IPS-NIHi7 (cell line): ENCODE results near the gene MOK.

Experiments used
- DNase-seq: peaks from one replicate; pipeline ENCODE4 v3.0.0; 2012; ENCODE audit warnings: mixed read lengths; ENCODE audit errors: extremely low spot score

The MOK gene

DNA sequence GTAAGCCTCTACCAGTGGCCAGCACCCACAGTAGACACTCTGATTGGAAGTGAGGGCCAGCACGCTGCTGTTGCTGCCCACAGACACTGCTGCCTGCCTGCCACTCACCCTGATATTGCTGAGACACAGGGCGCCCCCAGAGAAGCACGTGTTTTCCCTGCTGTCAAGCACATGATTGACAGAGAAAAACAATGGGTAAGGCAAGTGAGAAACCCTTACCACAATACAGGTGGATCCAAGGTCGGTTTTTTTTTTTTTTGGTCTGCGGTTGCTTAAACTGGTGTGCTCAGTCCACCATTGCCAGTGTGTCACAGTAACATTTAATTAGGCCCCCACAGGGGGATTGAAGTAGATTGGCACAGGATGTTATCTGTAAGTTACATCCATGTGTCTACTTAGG, 99.4 kb downstream of the MOK start:
- no peak for DNase-seq

DNA sequence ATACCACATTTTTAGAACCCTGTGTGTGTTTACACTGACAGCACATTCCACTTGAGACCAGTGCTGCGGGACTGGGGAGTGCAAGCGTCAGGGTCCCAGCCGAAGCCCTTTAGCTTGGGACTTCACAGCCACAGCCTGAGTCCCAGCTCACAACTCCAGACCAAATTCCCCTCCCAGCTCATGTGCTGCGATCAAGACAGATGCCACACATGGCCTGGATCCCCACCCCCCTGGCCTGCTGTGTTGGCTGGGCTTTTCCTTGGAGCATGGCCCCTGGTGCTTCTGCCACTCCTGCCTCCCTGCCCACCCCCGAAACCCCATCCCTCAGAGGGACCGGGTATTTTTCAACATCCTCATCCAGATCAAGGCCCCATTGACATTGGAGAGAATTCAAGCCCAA, 101.6 kb downstream of the MOK start:
- no peak for DNase-seq

DNA sequence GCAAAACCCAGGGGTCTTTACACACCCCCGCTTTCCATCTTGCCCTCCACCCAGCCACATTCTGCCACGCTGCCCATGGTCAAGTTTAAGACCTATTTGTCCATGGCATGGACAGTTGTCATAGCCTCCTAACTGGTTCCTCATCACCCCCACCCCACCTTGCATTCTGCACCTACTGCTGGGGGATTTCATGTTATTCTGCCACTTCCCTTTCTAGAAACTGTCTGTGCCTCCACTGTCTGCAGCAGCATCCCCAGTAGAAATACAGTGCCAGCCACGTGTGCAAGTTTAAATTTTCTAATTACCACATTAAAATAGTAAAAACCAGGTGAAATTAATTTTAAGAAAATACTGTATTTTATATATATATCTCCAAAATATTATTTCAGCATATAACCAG, 102.0 kb downstream of the MOK start:
- DNase-seq: no peak

DNA sequence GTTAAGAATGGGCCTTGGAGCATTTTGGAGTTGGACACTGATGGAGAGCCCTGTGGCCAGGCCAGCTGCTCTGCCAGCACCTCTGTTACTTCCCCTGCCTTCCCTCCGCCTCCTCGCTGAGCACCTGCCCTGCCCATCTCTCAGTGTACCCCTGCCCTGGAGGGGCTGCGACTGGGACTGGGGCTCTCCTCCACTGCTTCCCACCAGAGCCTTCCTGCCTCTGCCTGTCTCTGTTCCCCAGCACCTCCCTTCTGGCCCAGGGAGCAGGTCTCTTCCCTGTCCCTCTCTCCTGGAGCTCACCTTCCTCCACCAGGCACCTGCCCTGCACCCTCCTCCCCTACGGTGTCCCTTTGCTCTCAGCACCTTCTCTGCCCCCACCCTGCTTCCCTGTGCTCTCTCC, 103.2 kb downstream of the MOK start:
- DNase-seq: no peak

DNA sequence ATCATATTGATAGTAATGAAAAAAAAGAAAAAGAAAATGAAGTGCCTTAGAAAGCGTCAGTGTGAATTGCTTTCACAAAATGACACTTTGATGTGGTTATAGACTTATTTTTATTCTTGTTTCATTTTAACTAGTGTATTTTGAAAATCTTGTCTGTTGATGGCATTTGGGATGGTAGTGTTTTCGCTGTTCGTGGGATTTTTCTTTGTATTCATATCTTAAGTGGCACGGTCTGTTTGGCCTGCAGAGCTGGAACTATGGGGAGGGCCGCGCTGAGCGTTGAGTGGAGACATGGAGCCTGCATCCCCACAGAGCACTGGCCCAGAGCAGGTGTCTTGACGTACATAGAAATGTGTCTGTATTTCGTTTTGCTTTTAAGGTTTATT, 103.6 kb downstream of the MOK start:
- no peak for DNase-seq

DNA sequence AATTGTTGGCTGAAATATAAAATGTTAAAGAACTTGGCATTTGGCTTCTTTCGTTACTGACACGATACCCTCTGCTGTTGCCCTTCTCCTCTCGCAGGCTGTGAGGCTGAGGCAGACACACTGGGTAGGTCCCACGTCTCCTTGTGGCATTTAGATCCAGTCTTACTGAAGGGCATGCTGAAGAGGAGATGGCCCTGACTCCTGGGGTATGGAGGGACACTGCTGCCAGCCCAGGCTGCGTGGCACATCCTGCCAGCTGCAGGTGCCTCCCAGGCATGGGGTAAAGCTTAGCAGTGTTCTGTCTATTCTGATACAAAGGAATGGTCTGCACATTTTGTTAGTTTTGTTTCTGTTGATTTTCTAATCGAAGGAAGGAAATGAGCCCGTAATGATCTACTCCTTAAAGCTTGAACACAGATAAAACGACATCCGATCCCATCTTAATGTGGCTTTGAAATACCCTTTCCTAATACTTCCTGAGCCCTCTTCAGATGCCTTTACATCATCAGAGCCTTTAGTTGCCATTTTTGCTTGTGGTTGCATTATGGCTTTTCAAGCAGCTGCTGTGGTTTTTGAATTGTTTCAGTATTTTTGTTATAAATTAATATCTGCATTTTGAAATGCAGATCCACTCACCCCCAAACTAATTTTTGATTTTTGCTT, 104.1 kb downstream of the MOK start:
- no peak for DNase-seq

DNA sequence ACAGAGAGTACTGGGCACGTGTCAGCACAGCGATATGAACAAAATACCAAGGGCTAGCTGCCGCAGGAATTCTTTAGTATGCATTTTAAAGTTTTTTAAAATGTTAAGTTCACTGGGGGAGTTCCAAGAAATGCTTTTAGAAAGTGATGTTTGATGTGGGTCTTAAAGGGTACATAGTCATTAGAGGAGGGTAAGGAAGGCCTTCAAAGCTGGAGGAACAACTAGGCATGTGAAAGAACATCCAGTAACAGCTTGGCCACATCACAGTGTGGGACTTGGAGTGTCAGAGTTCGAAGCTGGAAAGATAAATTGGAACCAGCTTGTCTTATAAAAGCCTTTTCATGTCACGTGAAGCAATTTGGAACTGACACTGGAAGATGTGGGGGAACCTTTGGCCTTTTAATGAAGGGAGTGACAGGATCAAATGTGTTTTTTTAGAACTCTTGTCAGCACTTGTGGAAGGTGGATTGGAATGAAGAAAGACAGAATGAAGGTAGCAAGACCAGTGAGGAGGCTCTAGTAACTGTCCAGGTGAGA, 107.6 kb downstream of the MOK start:
- DNase-seq: no peak

DNA sequence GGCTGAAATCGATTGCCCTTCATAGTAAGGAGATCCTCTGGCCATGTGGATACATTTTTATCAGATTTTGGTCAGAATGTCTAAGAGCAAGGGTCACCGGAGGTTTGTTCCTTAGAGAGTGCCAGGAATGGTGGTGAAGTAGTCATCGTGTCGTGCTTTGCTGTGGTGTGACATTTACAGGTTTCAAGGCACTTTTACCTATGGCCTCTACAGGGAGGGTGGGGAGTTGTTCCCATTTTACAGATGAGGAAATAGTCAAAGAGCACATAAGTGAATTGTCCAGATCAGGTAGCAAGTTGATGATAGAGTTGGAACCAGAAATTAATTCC, 108.1 kb downstream of the MOK start:
- DNase-seq: no peak

DNA sequence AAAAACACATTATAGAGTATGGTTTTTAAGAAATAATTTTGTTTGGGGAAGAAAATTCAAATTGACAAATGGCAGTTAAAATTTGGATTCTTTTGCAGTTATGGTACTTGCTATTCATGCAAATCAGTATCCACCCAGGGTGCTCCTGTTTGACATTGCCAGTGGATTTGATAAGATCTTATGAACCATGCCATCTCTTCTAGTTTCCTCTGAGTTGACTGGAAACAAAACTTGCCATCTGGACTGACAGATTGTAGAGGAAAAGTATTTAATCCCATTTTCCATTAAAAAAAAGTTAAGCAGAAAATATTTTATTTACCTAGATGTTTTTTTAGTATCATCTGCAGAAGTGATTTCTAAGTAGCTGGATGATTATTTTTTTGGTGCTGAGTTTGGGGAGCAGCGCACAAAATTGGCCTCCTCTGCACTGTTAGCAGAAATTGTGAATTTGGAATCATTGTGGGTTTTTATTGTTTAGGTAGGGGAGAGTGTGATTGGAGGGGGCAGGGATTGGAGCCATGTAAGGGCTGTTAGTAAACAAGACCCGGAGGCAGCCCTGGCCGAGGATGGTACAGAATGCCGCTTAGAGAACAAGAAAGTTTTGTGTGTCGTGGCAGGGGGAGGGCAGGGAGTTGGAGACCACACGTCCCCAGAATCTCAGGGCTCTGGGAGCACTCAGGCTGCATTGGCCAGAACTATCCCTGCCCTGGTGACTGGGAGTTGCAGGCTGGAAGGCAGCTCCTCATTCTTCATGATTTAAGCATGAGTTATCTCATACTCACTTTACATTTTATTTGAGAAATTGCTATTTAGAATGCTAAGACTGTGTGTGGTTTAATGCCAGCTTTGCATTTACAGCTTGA, 108.7 kb downstream of the MOK start:
- DNase-seq: no peak

DNA sequence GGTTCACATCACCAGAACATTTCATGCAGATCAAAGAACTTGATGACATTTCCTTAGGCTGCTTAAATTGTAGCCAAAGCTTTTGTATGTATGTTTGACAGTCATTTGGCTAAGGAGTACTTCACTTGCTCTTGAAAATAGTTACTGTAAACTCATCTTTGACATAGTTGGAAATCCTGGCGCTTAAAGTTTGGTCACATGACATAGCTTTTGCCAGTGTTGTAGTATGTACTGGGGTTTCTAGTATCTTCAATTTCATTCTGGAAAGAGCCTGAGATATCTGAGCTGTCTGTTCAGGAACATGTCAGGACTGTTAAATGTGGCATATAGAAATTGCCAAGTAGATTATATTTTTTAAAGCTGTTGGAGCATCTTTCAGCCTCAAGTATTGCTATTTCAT, 109.5 kb downstream of the MOK start:
- DNase-seq: no peak

DNA sequence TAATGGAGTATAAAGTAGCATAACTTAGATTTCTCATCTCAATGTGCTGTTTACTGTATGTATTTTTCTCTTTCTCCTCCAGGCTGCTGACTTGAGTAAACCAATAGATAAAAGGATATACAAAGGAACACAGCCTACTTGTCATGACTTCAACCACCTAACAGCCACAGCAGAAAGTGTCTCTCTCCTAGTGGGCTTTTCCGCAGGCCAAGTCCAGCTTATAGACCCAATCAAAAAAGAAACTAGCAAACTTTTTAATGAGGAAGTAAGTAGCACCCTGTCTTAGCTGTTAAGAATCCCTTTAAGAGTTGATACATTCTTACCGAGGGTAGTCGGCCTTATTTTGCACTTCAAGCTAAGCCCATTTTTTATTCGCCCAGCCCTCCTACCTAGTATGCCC, 110.1 kb downstream of the MOK start:
- no peak for DNase-seq

DNA sequence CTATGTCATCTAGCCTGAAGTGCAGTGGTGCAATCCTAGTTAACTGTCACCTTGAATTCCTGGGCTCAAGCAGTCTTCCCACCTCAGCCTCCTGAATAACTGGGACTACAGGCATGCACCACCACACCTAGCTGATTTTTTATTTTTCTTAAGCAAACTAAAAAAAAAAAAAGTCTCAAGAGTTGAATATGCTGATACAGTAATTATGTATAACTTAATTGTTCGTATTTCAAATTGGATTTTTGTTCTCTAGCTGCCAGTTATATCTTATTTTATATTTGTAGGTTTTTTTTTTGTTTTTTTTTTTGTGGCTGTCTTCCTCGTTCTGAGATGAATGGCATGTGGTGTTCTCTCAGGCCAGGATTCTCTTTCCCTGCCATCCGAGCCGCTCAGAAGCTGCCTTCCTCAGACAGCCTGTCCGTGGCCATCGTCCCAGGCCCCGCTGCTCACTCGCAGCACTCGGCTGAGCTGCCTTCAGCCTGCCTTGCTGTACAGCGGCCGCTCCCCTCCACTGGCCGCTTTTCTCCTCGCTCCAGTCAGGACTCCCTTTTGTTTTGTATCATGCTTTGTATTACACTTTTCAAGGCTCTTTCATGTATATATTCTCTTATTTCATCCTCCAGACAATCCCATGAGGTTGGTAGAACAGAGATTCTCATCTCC, 112.0 kb downstream of the MOK start:
- no peak for DNase-seq

DNA sequence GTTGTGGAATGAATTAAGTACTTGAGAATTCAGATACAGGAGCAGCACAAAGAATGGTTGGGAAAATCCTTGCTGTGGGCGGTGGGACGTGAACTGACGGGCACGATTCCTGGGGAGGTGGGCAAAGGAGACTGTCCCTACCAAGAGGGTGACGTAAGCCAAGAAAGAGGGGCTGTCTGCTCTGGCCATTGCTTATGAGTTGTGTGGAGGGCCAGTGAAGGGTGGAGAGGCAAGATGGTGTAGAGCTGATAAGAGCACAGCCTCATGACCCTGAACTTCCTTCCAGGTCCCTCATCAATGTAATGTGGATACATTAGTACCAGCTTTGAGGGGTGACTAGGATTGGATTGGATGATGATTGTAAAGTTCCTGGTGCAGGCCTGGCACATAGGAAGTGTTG, 115.1 kb downstream of the MOK start:
- no peak for DNase-seq

DNA sequence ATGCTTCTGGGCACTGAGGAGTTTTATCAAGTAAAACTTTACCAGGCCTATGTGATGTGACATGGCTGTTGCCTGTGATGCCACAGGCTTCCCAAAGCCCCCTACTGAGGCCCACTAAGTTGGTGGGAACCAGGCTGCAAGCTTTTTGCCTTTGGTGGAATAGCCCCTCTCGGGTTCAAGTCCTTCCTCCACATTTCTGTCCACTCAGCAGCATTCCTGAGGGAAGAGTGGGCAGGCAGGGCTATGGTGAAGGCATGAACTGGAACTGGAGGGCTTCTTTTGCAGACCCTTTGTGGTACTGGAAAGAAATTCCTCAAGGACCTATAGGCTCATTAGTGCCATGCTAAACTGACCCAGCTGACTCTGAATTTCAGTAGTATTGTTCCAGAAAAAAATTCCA, 116.8 kb downstream of the MOK start:
- DNase-seq: no peak

DNA sequence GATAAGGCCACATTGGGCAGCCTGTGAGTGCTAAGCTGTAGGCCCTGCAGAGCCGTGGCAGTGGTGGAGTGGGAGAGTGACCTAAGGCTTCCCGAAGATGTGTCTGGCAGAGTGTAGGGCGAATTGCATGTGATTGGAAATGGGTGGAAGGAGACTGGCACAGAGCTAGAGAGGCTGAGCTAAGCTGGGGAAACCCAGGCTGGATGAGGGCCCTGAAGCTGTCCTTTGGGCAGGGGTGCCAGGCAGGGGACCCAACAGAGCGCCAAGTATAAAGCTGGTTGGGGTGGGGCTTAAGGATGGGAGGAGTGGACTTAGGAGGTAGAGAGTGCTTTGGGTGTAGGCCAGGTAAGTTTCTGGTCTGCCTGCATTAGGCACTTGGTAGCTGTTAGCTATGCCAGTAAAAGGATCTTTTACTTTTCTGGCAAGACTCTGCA, 117.4 kb downstream of the MOK start:
- no peak for DNase-seq

DNA sequence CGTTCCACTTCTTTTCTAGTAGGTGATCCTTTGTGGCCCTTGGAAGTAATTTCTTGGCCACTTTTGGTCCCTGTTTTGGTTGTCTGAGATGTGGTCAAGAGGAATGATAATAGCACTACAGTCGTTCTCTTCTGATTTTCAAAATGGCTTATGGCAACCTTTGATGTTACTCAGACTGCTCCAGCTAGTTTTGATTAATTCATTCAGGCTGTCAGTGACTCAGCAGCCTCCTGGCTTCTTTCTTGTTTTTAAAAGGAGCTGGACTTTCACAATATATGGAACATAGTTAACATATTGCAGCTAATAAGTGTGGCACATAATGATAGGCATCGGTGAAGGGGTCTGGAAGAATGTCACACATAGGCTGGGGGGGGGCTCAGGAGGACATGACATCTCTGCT, 117.9 kb downstream of the MOK start:
- DNase-seq: no peak

DNA sequence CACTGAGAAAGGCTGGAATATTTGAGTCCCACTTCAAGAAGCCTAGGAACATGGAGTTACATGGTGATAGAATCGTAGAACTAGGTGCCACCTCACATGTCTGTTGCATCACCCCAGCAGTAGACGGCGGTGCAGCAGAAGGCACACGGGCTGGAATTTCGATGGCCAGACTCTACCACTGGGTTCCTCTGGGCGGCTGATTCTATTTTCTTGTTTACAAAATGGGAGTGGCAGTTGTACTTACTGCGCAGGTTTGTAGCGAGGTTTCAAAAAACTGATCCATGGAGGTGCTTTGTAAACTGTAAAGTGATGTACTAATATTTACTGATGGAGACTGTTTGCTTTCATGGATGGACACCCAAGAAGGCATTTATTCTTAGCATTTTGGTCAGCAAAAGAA, 119.6 kb downstream of the MOK start:
- no peak for DNase-seq

DNA sequence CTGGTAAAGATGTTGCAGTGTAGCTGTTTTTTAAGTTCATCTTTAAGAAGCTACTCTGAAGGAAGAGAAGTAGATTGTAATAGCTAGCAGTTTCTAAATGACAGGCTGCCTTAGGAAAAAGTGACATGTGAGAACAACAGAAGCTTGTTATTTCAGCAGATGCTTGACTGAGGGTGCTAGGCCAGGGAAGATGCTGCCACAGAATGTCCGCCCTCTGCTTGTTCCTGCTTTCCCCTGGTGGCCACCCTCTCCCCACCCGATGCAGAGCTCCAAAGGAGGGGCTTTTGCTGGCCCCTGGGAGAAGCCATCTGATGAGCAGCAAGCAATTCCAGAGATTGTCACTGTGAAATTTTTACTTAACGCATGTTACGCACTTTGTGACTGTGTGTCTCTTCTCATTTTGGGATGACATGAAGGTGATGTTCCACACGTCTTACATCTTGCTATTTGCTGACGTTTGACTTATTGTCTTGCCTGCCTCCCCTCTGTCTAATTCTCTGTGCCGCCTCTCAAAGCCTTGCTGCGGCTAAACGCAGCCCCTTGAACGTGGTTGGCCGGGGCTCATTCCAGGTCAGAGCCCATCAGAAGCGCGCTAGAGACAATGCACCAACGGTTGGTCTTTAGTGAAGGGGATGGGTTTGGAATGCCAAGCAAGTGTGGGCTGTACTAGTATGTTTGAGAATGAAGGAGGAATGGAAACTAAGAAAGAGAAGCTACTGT, 120.5 kb downstream of the MOK start:
- DNase-seq: no peak

DNA sequence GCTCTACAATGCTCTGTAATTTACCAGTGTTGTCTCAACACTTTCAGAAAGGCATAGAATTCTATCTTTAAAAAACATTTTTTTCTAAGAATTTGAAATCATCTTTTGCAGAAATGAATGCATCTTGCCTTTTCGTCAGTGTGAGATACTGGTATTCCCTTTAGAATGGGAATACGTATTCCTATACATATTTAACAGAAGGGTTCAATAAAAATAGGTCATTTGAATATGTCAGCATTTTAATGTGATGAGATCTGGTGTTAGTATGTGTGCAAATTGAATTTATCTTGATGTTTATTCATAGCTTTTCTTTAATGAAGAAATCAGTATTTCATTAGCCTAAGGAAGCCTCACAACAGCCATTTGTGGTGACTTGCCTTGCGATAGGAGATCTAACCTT, 121.1 kb downstream of the MOK start:
- no peak for DNase-seq

DNA sequence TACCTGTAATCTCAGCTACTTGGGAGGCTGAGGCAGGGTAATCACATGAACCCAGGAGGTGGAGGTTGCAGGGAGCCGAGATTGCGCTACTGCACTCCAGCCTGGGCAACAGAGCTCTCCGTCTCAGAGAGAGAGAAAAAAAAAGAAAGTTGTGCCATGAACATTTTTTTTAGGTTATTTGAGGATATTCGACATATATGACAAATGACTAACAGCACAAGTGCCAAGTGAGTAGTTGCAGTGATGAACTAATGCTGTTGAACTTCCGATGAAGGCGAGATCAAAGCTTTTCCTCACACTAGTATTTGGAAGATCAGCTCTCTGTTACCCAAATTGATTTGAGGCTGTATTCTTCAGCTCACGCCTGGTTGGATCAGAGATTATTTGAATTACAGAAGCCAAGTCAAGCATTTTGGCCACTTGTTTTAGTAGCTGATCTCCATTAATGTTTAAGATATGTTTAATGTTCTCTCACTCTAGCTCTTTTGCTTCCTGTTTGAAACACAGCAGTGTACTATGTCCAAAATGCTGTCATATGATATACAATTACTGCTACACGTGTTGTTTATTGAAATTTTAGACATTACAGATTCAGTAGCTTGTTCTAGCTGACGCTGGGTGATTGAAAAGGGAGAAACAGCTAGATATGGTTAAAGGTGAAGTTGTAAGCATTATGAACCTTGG, 121.9 kb downstream of the MOK start:
- no peak for DNase-seq

DNA sequence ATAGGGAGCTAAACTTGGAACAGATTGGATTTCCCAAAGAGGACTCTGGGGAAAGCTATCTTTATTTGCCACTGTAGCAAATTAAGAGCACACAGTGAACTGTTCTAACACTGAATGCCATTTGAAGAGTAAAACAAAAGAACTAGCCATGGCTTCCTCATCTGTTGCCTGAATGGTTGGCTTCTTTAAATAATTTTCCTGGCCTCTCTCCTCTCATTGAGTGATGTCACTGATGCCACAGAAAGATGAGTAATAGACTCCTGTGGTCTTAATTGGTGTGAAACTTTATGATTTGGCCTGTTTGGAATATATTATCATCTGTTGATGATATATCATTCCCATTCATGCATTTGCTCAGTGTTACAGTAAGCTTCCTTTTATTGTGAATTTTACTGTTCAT, 122.8 kb downstream of the MOK start:
- no peak for DNase-seq

DNA sequence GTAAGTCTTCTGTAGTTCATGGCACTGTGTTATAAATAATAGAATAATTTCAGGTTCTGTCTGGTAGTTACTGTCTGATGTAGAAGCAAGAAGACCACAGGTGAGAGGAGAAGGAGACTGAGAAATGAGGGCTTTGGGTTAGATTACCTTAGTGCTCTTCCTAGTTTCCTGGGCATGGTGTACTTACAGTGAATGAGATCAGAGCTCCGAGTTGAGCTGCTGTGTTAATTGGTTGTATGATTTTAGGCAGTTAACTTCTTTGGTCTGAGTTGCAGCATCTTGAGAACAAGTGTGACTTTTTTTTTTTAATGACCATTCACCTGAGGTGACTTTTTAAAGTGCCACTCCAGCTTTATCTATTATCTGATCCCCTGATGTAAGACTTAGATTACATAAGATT, 123.8 kb downstream of the MOK start:
- DNase-seq: no peak
